SK-N-SH (cell line): ENCODE data around the gene KCNJ5. TPM values are rescaled to one million over a fixed set of nuclear protein-coding genes. Genes with fewer than 3 reads are reported as not detected.

Source experiments
- CTCF ChIA-PET: fragments of 300-600, 350-600 bp; formaldehyde crosslinking; extraction: SDS; loops from one replicate; lab custom pipeline; 2021; lab: Yijun Ruan, JAX
- POLR2A ChIA-PET: fragments of 350-600 bp; sonication (Branson Sonifier 250); formaldehyde crosslinking; extraction: SDS; loops from one replicate; lab custom pipeline; 2020; ENCODE audit warnings: antibody characterized with exemption, inconsistent platforms; lab: Yijun Ruan, JAX
- DNase-seq: peaks from one replicate; pipeline ENCODE4 v3.0.0; 2012
- H2AFZ ChIP-seq: fragments of 200-600 bp; sonication (generic); 2 replicates; pipeline ENCODE4 v1.8.1; 2016; ENCODE audit warnings: antibody characterized with exemption, mild to moderate bottlenecking, low read depth
- H3F3A ChIP-seq: fragments of 200-600 bp; sonication (generic); replicated peaks from 2 replicates; pipeline ENCODE3; 2016; ENCODE audit warnings: antibody characterized with exemption, mild to moderate bottlenecking; ENCODE audit not compliant: insufficient read depth
- H3K27ac ChIP-seq, 2 experiments: fragments of 200-500 bp in 1 of 2; fragments of 200-600 bp in 1 of 2; sonication (Bioruptor generic) in 1 of 2; sonication (generic), shearing (Covaris generic) in 1 of 2; 2 replicates each; pipeline versions ENCODE4 v1.5.1 to v1.6.1; 2014 to 2016; ENCODE audit warnings: low read depth in 2 of 2, inconsistent platforms in 1 of 2, low read length in 1 of 2, mild to moderate bottlenecking in 1 of 2, mixed read lengths in 1 of 2
- H3K27me3 ChIP-seq: fragments of 200-600 bp; sonication (generic), shearing (Covaris generic); 2 replicates; pipeline ENCODE4 v1.6.1; 2016; ENCODE audit warnings: mixed run types; ENCODE audit not compliant: insufficient read depth
- H3K36me3 ChIP-seq, 2 experiments: fragments of 200-500 bp in 1 of 2; fragments of 200-600 bp in 1 of 2; sonication (Bioruptor generic) in 1 of 2; sonication (generic) in 1 of 2; replicated peaks in 1 of 2; 2 replicates each; pipeline versions ENCODE3 to v1.5.1; 2014 to 2016; ENCODE audit warnings: low read length in 1 of 2, mild to moderate bottlenecking in 1 of 2; ENCODE audit not compliant: insufficient read depth in 2 of 2, control insufficient read depth in 1 of 2
- H3K4me1 ChIP-seq, 2 experiments: fragments of 200-500 bp in 1 of 2; fragments of 200-600 bp in 1 of 2; sonication (Bioruptor generic) in 1 of 2; sonication (generic), shearing (Covaris generic) in 1 of 2; 2 replicates each; pipeline versions ENCODE4 v1.5.1 to v1.6.1; 2014 to 2016; ENCODE audit warnings: low read depth in 1 of 2, low read length in 1 of 2, mixed run types in 1 of 2; ENCODE audit not compliant: insufficient read depth in 2 of 2, control insufficient read depth in 1 of 2
- H3K4me2 ChIP-seq: fragments of 200-600 bp; sonication (generic), shearing (Covaris generic); 2 replicates; pipeline ENCODE4 v1.6.1; 2017; ENCODE audit warnings: mixed run types
- H3K4me3 ChIP-seq, 2 experiments: fragments of 200-500 bp in 1 of 2; fragments of 200-600 bp in 1 of 2; sonication (Bioruptor generic) in 1 of 2; sonication (generic), shearing (Covaris generic) in 1 of 2; 2 replicates each; pipeline versions ENCODE4 v1.5.1 to v1.8.1; 2014 to 2016; ENCODE audit warnings: low read depth in 2 of 2, inconsistent platforms in 1 of 2, low read length in 1 of 2, mild to moderate bottlenecking in 1 of 2, mixed read lengths in 1 of 2, moderate library complexity in 1 of 2
- H3K79me2 ChIP-seq: fragments of 200-600 bp; sonication (generic); 2 replicates; pipeline ENCODE4 v1.8.1; 2017; ENCODE audit warnings: mild to moderate bottlenecking; ENCODE audit not compliant: insufficient read depth
- H3K9ac ChIP-seq: fragments of 200-600 bp; sonication (generic); 2 replicates; pipeline ENCODE4 v1.6.1; 2017; ENCODE audit warnings: mixed run types
- H3K9me2 ChIP-seq: fragments of 200-600 bp; sonication (generic); 2 replicates; pipeline ENCODE4 v1.6.1; 2017; ENCODE audit warnings: mixed run types
- H3K9me3 ChIP-seq: fragments of 200-600 bp; sonication (generic); 2 replicates; pipeline ENCODE4 v1.6.1; 2017; ENCODE audit warnings: mixed run types, mild to moderate bottlenecking, moderate library complexity
- H4K20me1 ChIP-seq: fragments of 200-600 bp; sonication (generic); 2 replicates; pipeline ENCODE4 v1.6.1; 2017; ENCODE audit warnings: mild to moderate bottlenecking, mixed run types; ENCODE audit not compliant: insufficient read depth
- CHD2 ChIP-seq: fragments of 150-350 bp; IDR thresholded peaks from 2 replicates; pipeline ENCODE4 v1.6.1; 2018; ENCODE audit warnings: low read length; ENCODE audit not compliant: partially characterized antibody
- ELF1 ChIP-seq: IDR thresholded peaks from 2 replicates; pipeline ENCODE4 v1.4.0; 2012
- EP300 ChIP-seq, 2 experiments: IDR thresholded peaks; 2 replicates each; pipeline versions ENCODE4 v1.4.0 to v1.6.1; 2012; ENCODE audit warnings: borderline replicate concordance in 1 of 2, low read depth in 1 of 2, low read length in 1 of 2
- FOSL2 ChIP-seq: IDR thresholded peaks from 2 replicates; pipeline ENCODE4 v1.4.0; 2012; ENCODE audit warnings: low read depth, mild to moderate bottlenecking, moderate library complexity, borderline replicate concordance
- GABPA ChIP-seq: IDR thresholded peaks from 2 replicates; pipeline ENCODE4 v1.4.0; 2012; ENCODE audit warnings: low read depth, mild to moderate bottlenecking
- GATA2 ChIP-seq: sonication (generic); formaldehyde crosslinking; IDR thresholded peaks from 2 replicates; pipeline ENCODE4 v1.5.0; 2020; ENCODE audit warnings: mild to moderate bottlenecking, missing genetic modification reagents
- JUND ChIP-seq: IDR thresholded peaks from 2 replicates; pipeline ENCODE4 v1.4.0; 2012
- MAX ChIP-seq: IDR thresholded peaks from 2 replicates; pipeline ENCODE4 v1.4.0; 2012; ENCODE audit warnings: low read depth
- MEF2A ChIP-seq: IDR thresholded peaks from 2 replicates; pipeline ENCODE4 v1.4.0; 2012; ENCODE audit warnings: low read depth, borderline replicate concordance
- NRF1 ChIP-seq: IDR thresholded peaks from 2 replicates; pipeline ENCODE4 v1.6.1; 2012; ENCODE audit warnings: low read depth, mild to moderate bottlenecking, low read length
- POLR2AphosphoS5 ChIP-seq: IDR thresholded peaks from 2 replicates; pipeline ENCODE4 v1.6.1; 2012; ENCODE audit warnings: low read depth, low read length
- RAD21 ChIP-seq: IDR thresholded peaks from 2 replicates; pipeline ENCODE4 v1.6.1; 2012; ENCODE audit warnings: mild to moderate bottlenecking, low read length
- RCOR1 ChIP-seq: fragments of 150-350 bp; IDR thresholded peaks from 2 replicates; pipeline ENCODE4 v1.6.1; 2017; ENCODE audit warnings: antibody characterized with exemption, low read length
- SIN3A ChIP-seq: IDR thresholded peaks from 2 replicates; pipeline ENCODE4 v1.6.1; 2012; ENCODE audit warnings: low read depth, mild to moderate bottlenecking, low read length, moderate library complexity, borderline replicate concordance
- TCF12 ChIP-seq: IDR thresholded peaks from 2 replicates; pipeline ENCODE4 v1.4.0; 2012
- USF1 ChIP-seq: IDR thresholded peaks from 2 replicates; pipeline ENCODE4 v1.4.0; 2012; ENCODE audit warnings: low read depth, borderline replicate concordance
- YY1 ChIP-seq: IDR thresholded peaks from 2 replicates; pipeline ENCODE4 v1.4.0; 2012; ENCODE audit warnings: low read depth, mild to moderate bottlenecking
- WGBS: methylation state at CpG from one replicate; pipeline ENCODE4 v1.1.6; 2017; ENCODE audit warnings: low lambda C conversion rate; 5-methylcytosine and 5-hydroxymethylcytosine counted together
- polyA plus RNA-seq, 3 experiments: library from polyadenylated mRNA; depleted of rRNA; stranded (reverse); fragments of >200 nt; gene quantifications; 2 replicates each; pipeline ENCODE4 v1.2.3, GENCODE V29; 2012
- TF ChIP-seq, protein P1 (sequence below): IDR thresholded peaks from 2 replicates; pipeline ENCODE4 v1.6.1; 2012; ENCODE audit warnings: mild to moderate bottlenecking, low read depth, low read length, moderate library complexity

KCNJ5 gene
- polyA plus RNA-seq, 1 of the 3 experiments (the other 2 are of a cell fraction), result 0.03 TPM

DNA sequence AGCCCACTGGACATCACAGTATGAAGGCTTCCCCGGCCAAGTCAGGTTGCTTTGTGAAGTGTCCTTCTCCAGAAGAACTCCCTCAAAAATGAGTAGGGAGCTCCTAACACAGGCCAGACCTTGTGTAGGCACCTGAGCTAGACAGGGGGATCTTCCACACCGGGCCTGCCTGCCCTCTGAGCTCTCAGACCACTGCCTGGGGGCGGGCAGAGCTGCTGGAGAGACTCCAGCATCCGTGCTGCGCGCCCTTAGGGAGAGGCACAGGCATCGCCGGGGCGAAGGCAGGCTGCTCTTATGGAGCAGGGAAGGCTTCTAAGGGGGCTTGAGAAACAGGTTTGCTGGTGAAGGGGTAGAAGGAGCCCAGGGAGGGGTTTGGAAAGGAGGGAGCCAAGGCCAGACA lies 4.4 kb downstream of the KCNJ5 start:
- POLR2A ChIA-PET, result no interaction called here
- H3K9ac ChIP-seq, result no peak overlapping the region
- no peak overlapping the region for H2AFZ ChIP-seq
- CTCF ChIA-PET, result interaction anchor here (4.1 to 13.1 kb wide), 3 partner anchors 10 to 53 kb away, joined by 40 to 872 read pairs (median 201); partner anchors contain the start of gene TP53AIP1
- H4K20me1 ChIP-seq, result no peaks in the 10 kb centered on the region
- peaks cover 0 to 24% of the 10 kb centered on the region in 2 experiments; a peak in 2 of 4 replicates for H3K4me1 ChIP-seq
- no peaks in the 10 kb centered on the region for H3F3A ChIP-seq
- H3K36me3 ChIP-seq, result no peaks in the 10 kb centered on the region
- H3K79me2 ChIP-seq, result no peaks in the 10 kb centered on the region
- no peak overlapping the region for H3K27ac ChIP-seq
- H3K27me3 ChIP-seq, result no peaks in the 10 kb centered on the region
- H3K9me2 ChIP-seq, result no peaks in the 10 kb centered on the region
- no peak overlapping the region for H3K4me2 ChIP-seq
- 92% methylated on average over 3 of the region's 9 CpGs for WGBS
- no peak overlapping the region for H3K4me3 ChIP-seq
- DNase-seq, result no peak
- TF ChIP-seq POLR2AphosphoS5, result no peak
- TF ChIP-seq USF1, result no peak
- no peak for TF ChIP-seq FOSL2
- TF ChIP-seq YY1, result no peak
- TF ChIP-seq RCOR1, result no peak
- TF ChIP-seq TCF12, result no peak
- no peak for TF ChIP-seq GATA2 (CRISPR knock-in tag)
- TF ChIP-seq EP300 (IDR thresholded peaks at IDR 0.05; ENCODE audit: borderline replicate concordance in 1 of 2, low read depth in 1 of 2, low read length in 1 of 2), result no peak
- no peak for TF ChIP-seq SIN3A
- no peak for TF ChIP-seq CHD2
- TF ChIP-seq JUND, result no peak
- no peak for TF ChIP-seq NRF1
- TF ChIP-seq ELF1, result no peak
- no peak for TF ChIP-seq GABPA
- TF ChIP-seq RAD21, result no peak
- TF ChIP-seq MAX, result no peak
- TF ChIP-seq, all 33 proteins: peak for 0
- no peaks in the 10 kb centered on the region for H3K9me3 ChIP-seq

GRCh38 chr11:128896356-128896755 lies 5.2 kb downstream of the KCNJ5 start:
- no peaks in the 10 kb centered on the region for H3K9me2 ChIP-seq
- TF ChIP-seq MEF2A (no peak), YY1 (no peak), RCOR1 (no peak), TCF12 (no peak)
- TF ChIP-seq, protein P1, sequence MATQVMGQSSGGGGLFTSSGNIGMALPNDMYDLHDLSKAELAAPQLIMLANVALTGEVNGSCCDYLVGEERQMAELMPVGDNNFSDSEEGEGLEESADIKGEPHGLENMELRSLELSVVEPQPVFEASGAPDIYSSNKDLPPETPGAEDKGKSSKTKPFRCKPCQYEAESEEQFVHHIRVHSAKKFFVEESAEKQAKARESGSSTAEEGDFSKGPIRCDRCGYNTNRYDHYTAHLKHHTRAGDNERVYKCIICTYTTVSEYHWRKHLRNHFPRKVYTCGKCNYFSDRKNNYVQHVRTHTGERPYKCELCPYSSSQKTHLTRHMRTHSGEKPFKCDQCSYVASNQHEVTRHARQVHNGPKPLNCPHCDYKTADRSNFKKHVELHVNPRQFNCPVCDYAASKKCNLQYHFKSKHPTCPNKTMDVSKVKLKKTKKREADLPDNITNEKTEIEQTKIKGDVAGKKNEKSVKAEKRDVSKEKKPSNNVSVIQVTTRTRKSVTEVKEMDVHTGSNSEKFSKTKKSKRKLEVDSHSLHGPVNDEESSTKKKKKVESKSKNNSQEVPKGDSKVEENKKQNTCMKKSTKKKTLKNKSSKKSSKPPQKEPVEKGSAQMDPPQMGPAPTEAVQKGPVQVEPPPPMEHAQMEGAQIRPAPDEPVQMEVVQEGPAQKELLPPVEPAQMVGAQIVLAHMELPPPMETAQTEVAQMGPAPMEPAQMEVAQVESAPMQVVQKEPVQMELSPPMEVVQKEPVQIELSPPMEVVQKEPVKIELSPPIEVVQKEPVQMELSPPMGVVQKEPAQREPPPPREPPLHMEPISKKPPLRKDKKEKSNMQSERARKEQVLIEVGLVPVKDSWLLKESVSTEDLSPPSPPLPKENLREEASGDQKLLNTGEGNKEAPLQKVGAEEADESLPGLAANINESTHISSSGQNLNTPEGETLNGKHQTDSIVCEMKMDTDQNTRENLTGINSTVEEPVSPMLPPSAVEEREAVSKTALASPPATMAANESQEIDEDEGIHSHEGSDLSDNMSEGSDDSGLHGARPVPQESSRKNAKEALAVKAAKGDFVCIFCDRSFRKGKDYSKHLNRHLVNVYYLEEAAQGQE, result no peak
- no peaks in the 10 kb centered on the region for H3F3A ChIP-seq
- H3K4me2 ChIP-seq, result no peak overlapping the region
- H3K4me1 ChIP-seq, result peaks cover 0 to 20% of the 10 kb centered on the region in 2 experiments; a peak in 2 of 4 replicates
- no peaks in the 10 kb centered on the region for H3K9me3 ChIP-seq
- no peak for DNase-seq
- H3K36me3 ChIP-seq, result no peaks in the 10 kb centered on the region
- POLR2A ChIA-PET, result no interaction called here
- no peak overlapping the region for H3K9ac ChIP-seq
- no peaks in the 10 kb centered on the region for H3K79me2 ChIP-seq
- no peak overlapping the region for H2AFZ ChIP-seq
- CTCF ChIA-PET, result no interaction called here
- WGBS, result 76% methylated on average over 2 of the region's 2 CpGs
- no peak overlapping the region for H3K27ac ChIP-seq
- no peaks in the 10 kb centered on the region for H4K20me1 ChIP-seq
- no peak overlapping the region for H3K4me3 ChIP-seq
- no peaks in the 10 kb centered on the region for H3K27me3 ChIP-seq
